GM21423 (cell line): ENCODE measurements around the gene CLMN.

ENCODE experiments used
- ATAC-seq: cut with Tn5 transposase; IDR thresholded peaks from one replicate; pipeline ENCODE4 v1.9.1; 2021; ENCODE audit warnings: mild to moderate bottlenecking, moderate library complexity; ENCODE audit not compliant: unreplicated experiment

CLMN gene

DNA sequence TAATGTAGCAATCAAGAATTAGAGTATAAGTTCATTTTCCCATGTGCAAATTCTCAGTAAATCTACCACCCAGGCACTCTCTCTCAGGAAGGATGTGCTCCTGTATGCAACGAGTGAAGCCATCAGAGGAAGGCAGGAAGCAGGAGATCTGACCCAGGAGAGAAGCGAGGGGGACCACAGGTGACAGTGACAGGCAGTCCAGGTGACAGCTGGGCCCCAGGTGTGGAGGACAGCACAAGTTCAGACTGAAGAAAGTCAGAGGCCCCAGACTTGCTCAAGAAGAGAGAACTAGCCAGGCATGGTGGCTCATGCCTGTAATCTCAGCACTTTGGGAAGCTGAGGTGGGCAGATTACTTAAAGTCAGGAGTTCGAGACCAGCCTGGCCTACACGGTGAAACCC lies 13.8 kb downstream of the CLMN start:
- no peak for ATAC-seq

DNA sequence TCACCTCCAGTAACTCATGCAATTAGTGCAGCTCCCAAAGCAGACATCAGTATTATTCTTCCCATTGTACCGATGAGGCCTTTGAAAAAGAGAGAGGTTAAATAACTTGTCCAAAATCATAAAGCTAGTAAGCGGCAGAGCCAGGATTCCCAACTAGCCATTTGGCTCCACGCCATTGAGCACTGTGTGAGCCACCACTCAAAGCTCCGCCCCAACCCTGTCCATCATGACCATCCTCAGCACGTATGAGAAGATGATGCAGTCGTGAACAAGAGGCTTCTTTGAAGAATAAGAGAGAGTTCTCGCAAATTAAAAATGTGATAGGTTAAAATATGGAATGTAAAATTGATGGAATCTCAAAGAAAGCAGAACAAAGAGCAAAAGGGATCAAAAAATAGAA lies 14.6 kb downstream of the CLMN start:
- no peak for ATAC-seq

DNA sequence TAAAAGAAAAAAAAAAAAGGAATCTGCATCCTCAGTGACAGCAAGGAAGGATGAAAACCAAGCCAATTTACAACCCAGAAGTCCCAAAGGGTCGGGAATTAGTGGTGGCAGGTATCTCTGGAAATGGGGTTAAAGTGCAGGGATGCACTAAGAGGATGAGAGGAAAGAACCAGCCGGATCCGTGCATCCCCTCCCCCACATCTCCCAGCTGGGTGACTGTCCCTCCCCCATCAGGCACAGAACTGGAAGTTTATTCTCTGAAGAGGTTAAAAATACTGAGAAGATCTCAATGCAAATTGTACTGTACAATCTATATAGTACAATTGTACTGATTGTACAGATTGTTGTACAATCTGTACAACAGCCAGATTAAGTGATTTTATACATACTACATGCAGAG lies 15.4 kb downstream of the CLMN start:
- no peak for ATAC-seq

GRCh38 chr14:95303552-95303951 lies 16.2 kb downstream of the CLMN start:
- no peak for ATAC-seq

DNA sequence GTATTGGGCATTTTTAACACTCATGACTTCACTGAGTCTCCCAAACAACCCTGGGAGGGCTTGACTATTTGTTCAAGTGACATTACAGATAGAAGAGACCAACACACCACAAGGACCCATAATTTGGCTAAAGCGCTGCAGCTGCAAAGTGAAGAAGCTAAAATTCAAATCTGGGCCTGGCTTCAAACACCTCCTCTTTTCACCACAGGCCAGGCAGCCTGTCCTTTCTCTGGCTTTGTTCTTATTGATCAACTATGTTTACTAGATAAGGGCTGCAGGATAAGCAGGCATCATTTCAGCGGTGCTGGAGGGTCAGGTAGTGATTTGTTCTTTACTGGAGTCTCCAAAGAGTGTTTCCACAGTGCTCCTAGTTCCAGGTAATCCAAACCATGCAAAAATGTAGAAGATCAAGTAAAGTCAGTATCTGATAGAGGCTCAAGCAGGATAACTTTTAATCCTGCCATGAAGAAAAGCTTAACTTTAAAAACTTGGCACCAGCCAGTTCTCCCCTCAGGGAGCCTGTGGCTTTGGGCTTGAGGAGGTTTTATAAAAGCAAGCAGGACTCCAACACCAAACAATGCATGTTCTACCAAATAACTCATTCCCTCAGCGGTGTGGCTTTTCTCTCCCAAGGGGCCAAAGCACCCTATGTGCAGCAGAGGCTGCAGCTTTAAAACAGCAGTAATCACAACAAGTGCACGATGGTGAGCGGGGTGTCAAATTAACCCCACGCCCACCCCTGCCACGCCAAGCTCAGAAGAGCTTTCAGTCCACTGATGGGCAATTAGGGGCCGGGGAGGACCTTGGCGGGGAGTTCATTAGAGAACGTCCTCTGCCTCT lies 16.8 kb downstream of the CLMN start:
- ATAC-seq, result no peak

- no peak for ATAC-seq
Measured at GRCh38 chr14:95301527-95302187, 18.1 kb downstream of the CLMN start.

DNA sequence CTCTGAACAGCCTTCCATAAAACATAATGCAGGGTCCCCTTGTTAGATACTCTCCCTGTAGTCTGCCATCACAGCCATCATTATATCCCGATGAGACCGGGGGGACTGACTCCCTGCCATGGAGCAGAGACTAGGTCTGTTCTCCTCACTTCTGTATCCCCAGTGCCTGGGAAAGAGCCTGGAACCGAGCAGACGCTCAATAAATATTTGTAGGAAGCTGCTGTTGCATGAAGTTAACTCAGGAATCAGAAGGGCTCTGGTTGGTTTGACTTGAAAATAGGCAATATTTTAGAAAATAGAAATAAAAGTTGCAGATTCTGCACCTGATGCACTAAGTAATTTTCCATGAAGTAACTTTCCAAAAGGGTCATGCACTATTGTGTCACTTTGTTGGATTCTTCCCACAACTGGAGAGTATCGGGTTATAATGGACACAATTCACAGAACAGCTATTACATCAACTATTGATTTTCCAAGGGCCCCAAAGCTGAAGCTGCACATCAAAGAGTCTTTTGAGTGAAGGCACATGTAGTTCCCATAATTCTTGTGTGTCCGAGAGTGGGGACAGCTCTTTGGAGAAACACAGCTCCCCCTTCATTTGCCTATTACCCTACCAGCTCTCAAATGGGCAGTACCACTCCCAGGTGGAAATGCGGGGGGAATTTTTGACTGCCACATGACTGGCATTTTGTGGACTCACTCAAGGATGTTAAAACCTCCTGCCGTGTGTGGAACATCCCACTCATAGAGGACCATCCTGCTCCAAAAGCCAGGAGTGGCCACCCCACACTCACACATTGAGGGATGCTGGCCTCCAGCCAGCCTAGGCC lies 18.8 kb downstream of the CLMN start:
- no peak for ATAC-seq

GRCh38 chr14:95300002-95300696 lies 19.6 kb downstream of the CLMN start:
- ATAC-seq, result no peak

DNA sequence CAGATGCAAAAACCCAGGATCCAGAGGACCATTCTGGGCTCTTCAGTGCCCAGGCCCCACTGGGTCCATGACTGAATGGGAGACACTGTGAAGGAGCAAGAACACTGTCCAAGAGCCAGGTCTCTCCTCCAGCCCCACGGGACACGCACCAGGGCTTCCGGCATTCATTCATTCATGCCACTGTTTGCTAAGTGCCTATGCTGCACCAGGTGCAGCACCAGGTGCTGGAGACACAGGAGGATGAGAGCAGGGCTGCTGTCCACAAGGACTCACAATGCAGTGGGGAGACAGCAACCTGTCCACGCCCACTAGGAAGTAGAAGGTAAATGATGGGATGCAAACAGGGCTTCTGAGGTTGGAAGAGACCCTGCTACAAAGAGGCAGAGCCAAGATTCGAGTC lies 20.4 kb downstream of the CLMN start:
- ATAC-seq, result no peak

DNA sequence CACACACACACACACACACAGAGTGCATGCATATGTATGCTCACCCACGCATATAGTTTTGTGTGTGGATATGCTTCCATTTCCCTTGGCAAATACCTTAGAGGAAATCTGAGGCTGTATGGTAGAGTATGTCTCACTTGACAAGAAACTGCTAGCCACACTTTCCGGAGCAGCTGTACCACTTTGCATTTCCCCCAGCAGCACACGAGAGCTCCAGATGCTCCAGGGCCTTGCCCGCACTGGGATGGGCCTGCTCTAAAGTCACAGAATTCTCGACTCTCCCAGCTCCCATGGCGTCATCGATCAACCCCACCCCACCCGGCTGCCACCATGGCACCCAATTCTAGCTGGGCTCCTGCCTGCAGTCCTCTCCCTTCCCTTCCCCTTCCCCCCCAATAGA lies 21.9 kb downstream of the CLMN start:
- no peak for ATAC-seq

GRCh38 chr14:95296966-95297365 lies 22.7 kb downstream of the CLMN start:
- no peak for ATAC-seq

- ATAC-seq, result no peak
Measured at GRCh38 chr14:95295600-95296376, 23.9 kb downstream of the CLMN start.

GRCh38 chr14:95294834-95295599 lies 24.7 kb downstream of the CLMN start:
- no peak for ATAC-seq

- no peak for ATAC-seq
Measured at GRCh38 chr14:95294320-95294719, 25.4 kb downstream of the CLMN start.

GRCh38 chr14:95293449-95293848 lies 26.3 kb downstream of the CLMN start:
- ATAC-seq, result no peak

DNA sequence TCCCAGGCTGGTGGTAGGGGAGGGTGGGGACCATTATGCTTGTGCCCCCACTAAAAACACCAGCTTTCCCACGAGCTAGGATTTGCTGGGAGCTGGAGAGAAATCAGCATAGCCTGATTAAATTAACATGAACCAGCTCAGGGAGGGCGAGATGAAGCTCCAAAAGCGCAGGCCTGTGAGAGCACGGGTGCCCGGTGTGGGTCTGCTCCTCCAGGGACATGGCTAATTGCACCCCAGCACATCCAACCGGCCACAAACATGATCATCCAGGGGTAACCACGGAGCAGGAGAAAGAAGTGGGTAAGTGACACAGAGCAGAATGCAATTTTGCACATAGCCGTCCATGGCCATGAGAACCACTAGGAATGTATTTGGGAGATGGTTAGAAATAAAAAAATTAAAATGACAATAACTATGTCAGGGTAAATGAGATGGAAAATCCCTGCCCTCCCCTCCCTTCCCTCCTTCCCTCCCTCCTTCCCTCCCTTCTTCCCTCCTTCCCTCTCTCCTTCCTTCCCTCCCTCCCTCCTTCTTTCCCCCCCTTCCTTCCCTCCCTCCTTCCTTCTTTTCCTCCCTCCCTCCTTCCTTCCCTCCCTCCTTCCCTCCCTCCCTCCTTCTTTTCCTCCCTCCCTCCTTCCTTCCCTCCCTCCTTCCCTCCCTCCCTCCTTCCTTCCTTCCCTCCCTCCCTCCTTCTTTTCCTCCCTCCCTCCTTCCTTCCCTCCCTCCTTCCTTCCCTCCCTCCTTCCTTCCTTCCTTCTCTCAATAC lies 26.9 kb downstream of the CLMN start:
- ATAC-seq, result no peak

DNA sequence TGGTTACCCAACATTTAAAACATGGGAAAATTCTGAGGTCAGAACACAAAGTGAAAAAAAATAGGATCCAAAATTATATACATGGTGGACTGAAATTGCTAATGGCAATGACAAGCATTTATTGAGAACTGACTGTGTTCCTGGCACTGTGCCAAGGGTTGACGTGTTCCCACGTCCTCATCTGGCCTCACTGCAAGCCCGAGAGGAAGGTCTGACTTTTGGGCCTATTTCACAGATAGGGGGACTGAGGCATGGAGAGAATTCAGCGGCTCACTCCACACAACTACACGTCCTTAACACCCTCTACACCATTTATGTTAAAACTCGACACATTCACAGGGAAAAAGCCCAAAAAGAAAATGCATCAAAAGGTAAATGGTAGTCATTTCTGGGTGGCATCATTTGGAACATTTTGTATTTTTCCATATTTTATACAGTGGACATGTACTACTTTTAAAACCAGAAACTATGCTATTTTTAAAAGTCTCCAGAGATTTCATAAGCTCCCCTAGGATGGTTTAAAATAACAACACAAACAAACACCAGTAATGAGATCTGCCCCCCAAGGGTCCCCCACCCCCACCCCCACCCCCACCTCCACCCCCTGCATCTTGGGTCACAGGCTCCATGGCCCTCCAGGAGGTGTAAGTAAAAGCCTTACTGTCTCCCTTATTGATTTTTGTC lies 27.7 kb downstream of the CLMN start:
- no peak for ATAC-seq

DNA sequence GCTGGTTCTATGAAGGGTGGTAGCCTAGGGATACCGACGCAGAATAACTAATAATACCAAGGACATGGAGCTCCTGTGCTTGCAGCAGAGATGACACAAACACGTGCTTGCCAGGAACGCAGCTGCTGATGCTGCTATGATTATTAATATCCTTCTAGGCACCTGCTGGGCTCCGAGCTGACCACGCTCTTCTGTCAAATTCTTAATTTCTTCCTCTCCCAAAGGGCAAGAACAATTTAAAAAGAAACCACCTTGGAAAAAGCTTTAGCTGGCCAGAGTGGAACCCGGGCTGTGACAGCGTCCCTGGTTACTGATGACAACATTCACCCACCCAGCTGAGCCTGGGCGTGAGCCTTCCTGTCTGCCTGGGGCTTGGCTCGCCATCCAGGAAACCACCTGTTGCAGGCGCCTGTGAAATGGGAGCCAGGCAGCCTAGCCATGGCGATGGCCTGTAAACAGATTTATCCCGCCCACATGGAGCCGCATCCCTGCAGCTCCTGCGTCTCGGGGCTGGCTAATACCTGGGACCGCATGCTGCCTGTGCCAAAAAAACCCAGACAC lies 28.8 kb downstream of the CLMN start:
- no peak for ATAC-seq
